ENCODE results near the gene ZFR. TPM values are rescaled to one million over a fixed set of nuclear protein-coding genes. Genes with fewer than 3 reads are reported as not detected.

The ZFR gene
- total RNA-seq, 2 donors from 2014 or later = 59.1 to 67.9 TPM

DNA sequence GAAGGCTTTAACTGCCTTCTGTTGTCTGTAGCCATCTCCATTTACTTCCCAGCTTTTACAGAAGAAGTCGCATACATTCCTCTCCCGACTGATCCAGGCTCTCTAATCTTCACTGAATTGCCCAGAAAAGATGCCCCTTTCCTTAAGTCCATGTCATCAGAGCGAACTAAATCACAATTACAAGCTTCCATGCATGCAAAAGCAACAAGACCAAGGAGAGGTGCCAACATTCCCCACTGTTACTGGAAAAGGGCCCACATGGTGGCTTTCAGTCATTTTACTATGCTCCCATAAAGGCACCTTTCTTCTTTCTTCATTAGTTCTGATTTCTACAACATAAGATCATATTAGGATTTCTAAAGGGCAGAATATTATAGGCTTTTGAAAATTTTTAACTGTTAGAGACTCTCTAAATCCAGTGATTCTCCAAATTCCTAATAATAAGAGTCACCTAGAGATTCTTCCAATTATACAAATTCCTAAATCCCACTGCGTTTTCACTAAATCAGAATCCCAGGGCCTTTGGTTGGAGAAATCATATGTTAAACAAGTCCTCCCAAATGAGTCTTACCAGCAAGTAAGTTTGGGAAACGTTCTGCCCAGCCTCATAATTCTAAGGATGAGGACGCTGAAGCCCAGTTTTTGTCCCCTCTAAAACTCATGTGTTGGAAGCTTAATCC lies 17.0 kb upstream of the ZFR start:
- Histone ChIP-seq H3K9me3 (ENCODE audit: control insufficient read depth, low read length) (no peaks in the 10 kb centered on the region), H3K36me3 (ENCODE audit: control insufficient read depth, insufficient read depth, low read length) (no peaks in the 10 kb centered on the region), H3K27me3 (ENCODE audit: control insufficient read depth, insufficient read depth, low read length, poor library complexity, severe bottlenecking) (no peaks in the 10 kb centered on the region), H3K4me1 (ENCODE audit: control insufficient read depth, insufficient read depth, low read length) (no peaks in the 10 kb centered on the region), H3K9ac (ENCODE audit: extremely low read depth, low read length, poor library complexity, severe bottlenecking) (no peak overlapping the region), H3K4me3 (ENCODE audit: low read length) (no peak overlapping the region), H3K27ac (ENCODE audit: low read depth, low read length) (no peak overlapping the region)
- 91 to 93% methylated on average over 5 to 6 of the region's 6 CpGs for WGBS, 2 experiments (ENCODE audit: insufficient coverage in 1 of 2, insufficient read length in 1 of 2)
- Mint-ChIP-seq H3K27ac (no peak overlapping the region), H3K4me1 (peaks cover 6% of the 10 kb centered on the region), H3K27me3 (ENCODE audit: insufficient read depth) (peaks cover 3% of the 10 kb centered on the region), H3K36me3 (ENCODE audit: low read depth) (no peaks in the 10 kb centered on the region), H3K4me3 (no peak overlapping the region), H3K9me3 (peaks cover 10% of the 10 kb centered on the region)
- no peak for DNase-seq
- TF ChIP-seq, protein P1, sequence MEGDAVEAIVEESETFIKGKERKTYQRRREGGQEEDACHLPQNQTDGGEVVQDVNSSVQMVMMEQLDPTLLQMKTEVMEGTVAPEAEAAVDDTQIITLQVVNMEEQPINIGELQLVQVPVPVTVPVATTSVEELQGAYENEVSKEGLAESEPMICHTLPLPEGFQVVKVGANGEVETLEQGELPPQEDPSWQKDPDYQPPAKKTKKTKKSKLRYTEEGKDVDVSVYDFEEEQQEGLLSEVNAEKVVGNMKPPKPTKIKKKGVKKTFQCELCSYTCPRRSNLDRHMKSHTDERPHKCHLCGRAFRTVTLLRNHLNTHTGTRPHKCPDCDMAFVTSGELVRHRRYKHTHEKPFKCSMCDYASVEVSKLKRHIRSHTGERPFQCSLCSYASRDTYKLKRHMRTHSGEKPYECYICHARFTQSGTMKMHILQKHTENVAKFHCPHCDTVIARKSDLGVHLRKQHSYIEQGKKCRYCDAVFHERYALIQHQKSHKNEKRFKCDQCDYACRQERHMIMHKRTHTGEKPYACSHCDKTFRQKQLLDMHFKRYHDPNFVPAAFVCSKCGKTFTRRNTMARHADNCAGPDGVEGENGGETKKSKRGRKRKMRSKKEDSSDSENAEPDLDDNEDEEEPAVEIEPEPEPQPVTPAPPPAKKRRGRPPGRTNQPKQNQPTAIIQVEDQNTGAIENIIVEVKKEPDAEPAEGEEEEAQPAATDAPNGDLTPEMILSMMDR (conservative IDR thresholded peaks at IDR 0.05) = no peak

DNA sequence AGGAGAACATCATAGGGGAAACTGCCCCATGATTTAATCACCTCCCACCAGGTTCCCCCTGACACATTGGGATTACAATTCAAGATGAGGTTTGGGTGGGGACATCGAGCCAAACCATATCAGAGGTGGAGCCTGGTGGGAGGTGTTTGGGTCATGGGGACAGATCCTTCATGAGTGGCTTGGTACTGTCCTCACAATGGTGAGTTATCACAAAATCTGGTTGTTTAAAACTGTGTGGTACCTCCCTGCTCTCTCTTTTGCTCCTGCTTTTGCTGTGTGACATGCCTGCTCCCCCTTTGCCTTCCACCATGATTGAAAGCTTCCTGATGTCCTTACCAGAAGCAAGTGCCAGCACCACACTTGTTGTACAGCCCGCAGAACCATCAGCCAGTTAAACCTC lies 16.2 kb upstream of the ZFR start:
- H3K9ac ChIP-seq (ENCODE audit: extremely low read depth, low read length, poor library complexity, severe bottlenecking) = no peak overlapping the region
- no peak overlapping the region for H3K4me3 ChIP-seq (ENCODE audit: low read length)
- Mint-ChIP-seq H3K27me3 (ENCODE audit: insufficient read depth) (peaks cover 3% of the 10 kb centered on the region), H3K9me3 (peaks cover 10% of the 10 kb centered on the region), H3K36me3 (ENCODE audit: low read depth) (no peaks in the 10 kb centered on the region), H3K4me1 (peaks cover 6% of the 10 kb centered on the region), H3K4me3 (no peak overlapping the region), H3K27ac (no peak overlapping the region)
- H3K9me3 ChIP-seq (ENCODE audit: control insufficient read depth, low read length) = no peaks in the 10 kb centered on the region
- WGBS, 2 experiments (ENCODE audit: insufficient coverage in 1 of 2, insufficient read length in 1 of 2) = 88% methylated on average over 2 of the region's 2 CpGs; no CpG with 5 or more reads in 1 of the 2 experiments
- no peaks in the 10 kb centered on the region for H3K36me3 ChIP-seq (ENCODE audit: control insufficient read depth, insufficient read depth, low read length)
- H3K4me1 ChIP-seq (ENCODE audit: control insufficient read depth, insufficient read depth, low read length) = no peaks in the 10 kb centered on the region
- no peaks in the 10 kb centered on the region for H3K27me3 ChIP-seq (ENCODE audit: control insufficient read depth, insufficient read depth, low read length, poor library complexity, severe bottlenecking)
- TF ChIP-seq, protein P1 (conservative IDR thresholded peaks at IDR 0.05) = no peak
- H3K27ac ChIP-seq (ENCODE audit: low read depth, low read length) = no peak overlapping the region
- no peak for DNase-seq

DNA sequence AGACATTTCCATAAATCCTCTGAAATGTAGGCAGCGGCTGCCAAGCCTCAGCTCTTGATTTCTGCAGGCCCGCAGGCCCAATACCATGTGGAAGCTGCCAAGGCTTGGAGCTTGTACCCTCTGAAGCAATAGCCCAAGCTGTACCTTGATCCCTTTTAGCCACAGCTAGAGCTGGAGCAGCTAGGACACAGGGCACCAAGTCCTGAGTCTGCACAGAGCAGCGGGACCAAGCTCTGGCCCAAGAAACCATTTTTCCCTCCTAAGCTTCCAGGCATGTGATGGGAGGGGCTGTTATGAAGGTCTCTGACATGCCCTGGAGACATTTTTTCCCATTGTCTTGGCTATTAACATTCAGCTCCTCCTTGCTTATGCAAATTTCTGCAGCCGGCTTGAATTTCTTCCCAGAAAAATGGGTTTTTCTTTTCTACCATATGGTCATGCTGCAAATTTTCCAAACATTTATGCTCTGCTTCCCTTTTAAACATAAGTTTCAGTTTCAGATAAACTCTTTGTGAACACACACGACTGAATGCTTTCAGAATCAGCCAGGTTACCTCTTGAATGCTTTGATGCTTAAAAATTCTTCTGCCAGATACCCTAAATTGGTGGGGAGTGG lies 14.4 kb upstream of the ZFR start:
- Mint-ChIP-seq H3K27me3 (ENCODE audit: insufficient read depth) (peaks cover 8% of the 10 kb centered on the region), H3K4me1 (peaks cover 6% of the 10 kb centered on the region), H3K4me3 (no peak overlapping the region), H3K9me3 (peaks cover 10% of the 10 kb centered on the region), H3K36me3 (ENCODE audit: low read depth) (no peaks in the 10 kb centered on the region), H3K27ac (no peak overlapping the region)
- no peak overlapping the region for H3K27ac ChIP-seq (ENCODE audit: low read depth, low read length)
- DNase-seq = no peak
- no peaks in the 10 kb centered on the region for H3K9me3 ChIP-seq (ENCODE audit: control insufficient read depth, low read length)
- no peak overlapping the region for H3K9ac ChIP-seq (ENCODE audit: extremely low read depth, low read length, poor library complexity, severe bottlenecking)
- H3K4me1 ChIP-seq (ENCODE audit: control insufficient read depth, insufficient read depth, low read length) = no peaks in the 10 kb centered on the region
- H3K4me3 ChIP-seq (ENCODE audit: low read length) = no peak overlapping the region
- no peaks in the 10 kb centered on the region for H3K27me3 ChIP-seq (ENCODE audit: control insufficient read depth, insufficient read depth, low read length, poor library complexity, severe bottlenecking)
- TF ChIP-seq, protein P1 (conservative IDR thresholded peaks at IDR 0.05) = no peak
- 92 to 100% methylated on average over 4 to 5 of the region's 5 CpGs for WGBS, 2 experiments (ENCODE audit: insufficient coverage in 1 of 2, insufficient read length in 1 of 2)
- H3K36me3 ChIP-seq (ENCODE audit: control insufficient read depth, insufficient read depth, low read length) = no peaks in the 10 kb centered on the region

Measured in endodermal cell (in vitro differentiated cells).